Activated CD4-positive, alpha-beta T cell treated with anti-CD3 and anti-CD28 coated beads, Interleukin-2, amount 10 ng/mL, durations not matched to agents 7 days and 5 days (primary cell): Measurements from ENCODE around the gene THAP4. TPM values are rescaled to one million over a fixed set of nuclear protein-coding genes. Genes with fewer than 3 reads are reported as not detected.

ENCODE experiments used
- CTCF ChIA-PET: fragments of 350-600 bp; sonication (Branson Sonifier 250); formaldehyde crosslinking; loops from one replicate; lab custom pipeline; 2021; ENCODE audit warnings: antibody characterized with exemption; lab: Charles Lee
- POLR2A ChIA-PET: fragments of 350-600 bp; sonication (Branson Sonifier 250); formaldehyde crosslinking; loops from one replicate; lab custom pipeline; 2021; ENCODE audit warnings: antibody characterized with exemption; lab: Charles Lee
- DNase-seq: peaks from one replicate; pipeline ENCODE4 v3.0.0-alpha.2; 2020
- H3K27ac Mint-ChIP-seq: one replicate; pipeline ENCODE4 v1.8.0; 2021; ENCODE audit warnings: mild to moderate bottlenecking, moderate library complexity, mixed read lengths
- H3K27me3 Mint-ChIP-seq: one replicate; pipeline ENCODE4 v1.8.0; 2021; ENCODE audit warnings: mixed read lengths
- H3K36me3 Mint-ChIP-seq: one replicate; pipeline ENCODE4 v1.8.0; 2021; ENCODE audit warnings: low read depth, mixed read lengths
- H3K4me1 Mint-ChIP-seq: one replicate; pipeline ENCODE4 v1.8.0; 2021; ENCODE audit warnings: mixed read lengths
- H3K4me3 Mint-ChIP-seq: one replicate; pipeline ENCODE4 v1.8.0; 2021; ENCODE audit warnings: mild to moderate bottlenecking, moderate library complexity, mixed read lengths
- H3K9me3 Mint-ChIP-seq: one replicate; pipeline ENCODE4 v1.8.0; 2021; ENCODE audit warnings: mixed read lengths
- total RNA-seq, 2 experiments: library from RNA; stranded (reverse); gene quantifications; one replicate each; pipeline ENCODE4 v1.2.3, GENCODE V29; 2021

THAP4 gene
- total RNA-seq, 2 experiments from 2014 or later, result 35.4 to 37.0 TPM

GRCh38 chr2:241645056-241645914 is 8.3 kb upstream of the THAP4 start:
- CTCF ChIA-PET, result no interaction called here
- POLR2A ChIA-PET, result no interaction called here
- Mint-ChIP-seq H3K4me3 (no peak overlapping the region), H3K4me1 (peaks cover 19% of the 10 kb centered on the region), H3K27me3 (no peaks in the 10 kb centered on the region), H3K27ac (no peak overlapping the region), H3K36me3 (peaks cover 8% of the 10 kb centered on the region), H3K9me3 (no peaks in the 10 kb centered on the region)
- no peak for DNase-seq

GRCh38 chr2:241641631-241642030 is 4.7 kb upstream of the THAP4 start:
- POLR2A ChIA-PET, result interaction anchor here (0.6 kb wide), 1 partner anchor 109 kb away, joined by 5 read pairs; no protein-coding TSS in a partner anchor
- CTCF ChIA-PET, result interaction anchor here (0.6 kb wide), 1 partner anchor 235 kb away, joined by 3 read pairs; no protein-coding TSS in a partner anchor
- no peak overlapping the region for H3K4me3 Mint-ChIP-seq
- H3K27ac Mint-ChIP-seq, result no peak overlapping the region
- no peaks in the 10 kb centered on the region for H3K27me3 Mint-ChIP-seq
- H3K4me1 Mint-ChIP-seq, result peaks cover 35% of the 10 kb centered on the region
- no peak for DNase-seq
- H3K9me3 Mint-ChIP-seq, result peaks cover 5% of the 10 kb centered on the region
- H3K36me3 Mint-ChIP-seq, result peaks cover 28% of the 10 kb centered on the region

- no peak overlapping the region for H3K4me3 Mint-ChIP-seq
- CTCF ChIA-PET, result interaction anchor here (0.7 kb wide), 1 partner anchor 46 kb away, joined by 3 read pairs; the partner anchor contains the start of gene DTYMK
- peaks cover 28% of the 10 kb centered on the region for H3K36me3 Mint-ChIP-seq
- DNase-seq, result no peak
- H3K9me3 Mint-ChIP-seq, result peaks cover 5% of the 10 kb centered on the region
- POLR2A ChIA-PET, result interaction anchor here (0.6 kb wide), 1 partner anchor 538 kb away, joined by 3 read pairs; the partner anchor contains the start of gene MTERF4
- peaks cover 44% of the 10 kb centered on the region for H3K4me1 Mint-ChIP-seq
- H3K27me3 Mint-ChIP-seq, result no peaks in the 10 kb centered on the region
- H3K27ac Mint-ChIP-seq, result no peak overlapping the region
Measured at GRCh38 chr2:241640165-241640795, 3.3 kb upstream of the THAP4 start.

GRCh38 chr2:241639385-241639784 is 2.4 kb upstream of the THAP4 start:
- no peaks in the 10 kb centered on the region for H3K27me3 Mint-ChIP-seq
- ChIA-PET POLR2A (no interaction called here), CTCF (interaction anchor here (2.4 kb wide), 1 partner anchor 9 kb away, joined by 5 read pairs; no protein-coding TSS in a partner anchor)
- no peak overlapping the region for H3K27ac Mint-ChIP-seq
- no peak for DNase-seq
- H3K9me3 Mint-ChIP-seq, result peaks cover 5% of the 10 kb centered on the region
- H3K4me1 Mint-ChIP-seq, result peaks cover 51% of the 10 kb centered on the region
- H3K36me3 Mint-ChIP-seq, result peaks cover 28% of the 10 kb centered on the region
- no peak overlapping the region for H3K4me3 Mint-ChIP-seq

GRCh38 chr2:241638940-241639339 is 2.0 kb upstream of the THAP4 start:
- Mint-ChIP-seq H3K4me1 (peaks cover 51% of the 10 kb centered on the region), H3K9me3 (peaks cover 5% of the 10 kb centered on the region), H3K27ac (peak overlapping the region; percentile 98), H3K4me3 (peak overlapping the region; percentile 95), H3K27me3 (no peaks in the 10 kb centered on the region), H3K36me3 (peaks cover 28% of the 10 kb centered on the region)
- ChIA-PET POLR2A (no interaction called here), CTCF (interaction anchor here (2.4 kb wide), 1 partner anchor 9 kb away, joined by 5 read pairs; no protein-coding TSS in a partner anchor)
- DNase-seq, result no peak

- POLR2A ChIA-PET, result no interaction called here
- peak overlapping the region; percentile 98 for H3K27ac Mint-ChIP-seq
- H3K9me3 Mint-ChIP-seq, result peaks cover 5% of the 10 kb centered on the region
- CTCF ChIA-PET, result interaction anchor here (0.5 to 2.4 kb wide), 6 partner anchors 10 to 342 kb away, joined by 3 to 7 read pairs (median 4); no protein-coding TSS in a partner anchor
- peak; percentile 31 for DNase-seq
- no peaks in the 10 kb centered on the region for H3K27me3 Mint-ChIP-seq
- H3K4me3 Mint-ChIP-seq, result peak overlapping the region; percentile 95
- H3K36me3 Mint-ChIP-seq, result peaks cover 31% of the 10 kb centered on the region
- peaks cover 51% of the 10 kb centered on the region for H3K4me1 Mint-ChIP-seq
Measured at GRCh38 chr2:241637795-241638660, 1.1 kb upstream of the THAP4 start.

GRCh38 chr2:241636182-241637017 is 558 bp downstream of the THAP4 start:
- Mint-ChIP-seq H3K27ac (peak overlapping the region; percentile 80), H3K4me3 (peak overlapping the region; percentile 75), H3K36me3 (peaks cover 33% of the 10 kb centered on the region), H3K9me3 (peaks cover 5% of the 10 kb centered on the region), H3K27me3 (no peaks in the 10 kb centered on the region), H3K4me1 (peaks cover 44% of the 10 kb centered on the region)
- CTCF ChIA-PET, result interaction anchor here (1.4 kb wide), 1 partner anchor 86 kb away, joined by 3 read pairs; no protein-coding TSS in a partner anchor
- DNase-seq, result peak; percentile 27
- POLR2A ChIA-PET, result no interaction called here

DNA sequence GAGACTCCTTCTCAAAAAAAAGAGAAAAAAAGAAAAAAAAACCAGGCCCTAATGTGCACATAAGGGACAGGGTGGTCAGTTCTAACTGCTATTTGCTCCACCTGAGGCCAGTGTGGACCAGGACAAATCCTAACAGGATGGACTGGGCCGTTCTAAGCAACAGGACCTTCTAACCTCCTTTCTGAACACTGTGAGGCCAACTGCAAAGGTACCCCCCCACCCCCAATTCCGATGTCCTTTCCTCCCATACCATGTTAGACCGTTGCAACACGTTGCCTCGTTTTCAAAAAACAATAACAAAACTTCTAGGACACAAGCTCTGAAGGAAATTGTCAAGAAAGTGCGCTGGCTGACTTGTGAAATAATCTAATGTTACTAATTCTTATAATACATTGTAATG is 1.2 kb downstream of the THAP4 start:
- POLR2A ChIA-PET, result no interaction called here
- H3K9me3 Mint-ChIP-seq, result peaks cover 5% of the 10 kb centered on the region
- no peak for DNase-seq
- H3K4me3 Mint-ChIP-seq, result peak overlapping the region; percentile 75
- peak overlapping the region; percentile 80 for H3K27ac Mint-ChIP-seq
- H3K36me3 Mint-ChIP-seq, result peaks cover 35% of the 10 kb centered on the region
- no peaks in the 10 kb centered on the region for H3K27me3 Mint-ChIP-seq
- CTCF ChIA-PET, result interaction anchor here (0.9 to 1.4 kb wide), 2 partner anchors 18 to 85 kb away, joined by 3 read pairs; no protein-coding TSS in a partner anchor
- H3K4me1 Mint-ChIP-seq, result peaks cover 41% of the 10 kb centered on the region

- Mint-ChIP-seq H3K9me3 (no peaks in the 10 kb centered on the region), H3K27me3 (no peaks in the 10 kb centered on the region), H3K4me1 (peaks cover 29% of the 10 kb centered on the region), H3K36me3 (peaks cover 19% of the 10 kb centered on the region), H3K4me3 (no peak overlapping the region), H3K27ac (no peak overlapping the region)
- no peak for DNase-seq
- CTCF ChIA-PET, result interaction anchor here (0.5 to 3.2 kb wide), 3 partner anchors 10 to 245 kb away, joined by 3 to 13 read pairs (median 3); no protein-coding TSS in a partner anchor
- POLR2A ChIA-PET, result no interaction called here
Measured at GRCh38 chr2:241633561-241633960, 3.4 kb downstream of the THAP4 start.

DNA sequence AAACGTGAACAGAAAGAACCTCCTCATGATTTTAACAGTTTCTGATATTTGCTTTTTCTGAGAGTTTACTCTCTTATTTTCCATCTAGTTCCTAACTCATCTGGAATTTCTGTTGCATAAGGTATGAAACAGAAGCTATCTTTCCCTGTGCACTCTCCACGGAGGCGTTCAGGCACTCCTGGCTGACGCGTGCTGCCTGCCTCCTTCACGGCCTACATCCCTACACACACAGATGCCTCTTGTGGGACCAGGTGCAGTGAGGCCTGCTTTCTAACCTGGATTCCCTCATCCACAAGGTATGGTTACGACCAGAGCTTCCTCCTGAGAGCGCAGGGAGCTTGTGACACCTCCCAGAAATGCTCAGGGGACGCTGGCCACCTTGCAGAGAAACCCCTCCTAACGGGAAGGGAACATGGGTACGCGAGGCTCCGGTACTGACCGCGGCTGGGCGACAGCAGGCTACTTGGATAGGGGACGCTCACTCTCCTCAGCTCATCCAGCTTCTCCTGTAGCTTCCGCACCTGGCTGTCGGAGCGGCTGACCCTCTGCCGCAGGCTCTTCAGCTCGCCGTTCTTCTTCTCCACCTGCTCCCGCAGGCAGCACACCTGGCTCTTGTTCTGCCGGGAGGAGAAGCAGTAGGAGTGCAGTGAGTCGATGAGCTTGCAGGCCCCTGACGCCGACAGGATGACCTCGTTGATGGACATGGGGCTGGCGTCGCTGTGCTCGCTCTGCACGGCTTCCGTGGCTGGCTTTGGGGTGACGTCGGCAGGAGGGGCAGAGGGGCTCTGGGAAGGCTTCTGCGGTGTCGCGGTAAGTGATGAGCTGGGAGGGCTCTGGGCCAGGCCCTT is 4.3 kb downstream of the THAP4 start:
- DNase-seq, result no peak
- peaks cover 23% of the 10 kb centered on the region for H3K4me1 Mint-ChIP-seq
- CTCF ChIA-PET, result interaction anchor here (0.8 to 3.2 kb wide), 2 partner anchors 9 to 212 kb away, joined by 3 to 13 read pairs; no protein-coding TSS in a partner anchor
- peaks cover 20% of the 10 kb centered on the region for H3K36me3 Mint-ChIP-seq
- H3K9me3 Mint-ChIP-seq, result no peaks in the 10 kb centered on the region
- no peaks in the 10 kb centered on the region for H3K27me3 Mint-ChIP-seq
- POLR2A ChIA-PET, result no interaction called here
- no peak overlapping the region for H3K4me3 Mint-ChIP-seq
- H3K27ac Mint-ChIP-seq, result no peak overlapping the region
